OCI-LY1 (cell line): Measurements from ENCODE around the gene CD300E.
"Not testable (repeated sequence)": the region's sequence is repeated elsewhere in the genome, so short reads cannot be mapped to it uniquely, and the experiment has no call there.

Experiments used
- CTCF ChIP-seq: fragments of 200-600 bp; sonication (generic), shearing (Covaris generic); IDR thresholded peaks from 2 replicates; pipeline ENCODE4 v1.5.1; 2017; ENCODE audit warnings: mild to moderate bottlenecking, antibody characterized with exemption, low read length, moderate library complexity, mixed read lengths
- EZH2 ChIP-seq: fragments of 200-600 bp; sonication (generic), shearing (Covaris generic); IDR thresholded peaks from 2 replicates; pipeline ENCODE4 v1.8.0; 2017; ENCODE audit warnings: borderline replicate concordance, mixed run types, mild to moderate bottlenecking, antibody characterized with exemption, low read length, moderate library complexity, mixed read lengths

GRCh38 chr17:74630251-74630650 lies 6.7 kb upstream of the CD300E start:
- TF ChIP-seq EZH2, CTCF: not testable (repeated sequence)
